ENCODE data around the gene LUZP2.

The LUZP2 gene

DNA sequence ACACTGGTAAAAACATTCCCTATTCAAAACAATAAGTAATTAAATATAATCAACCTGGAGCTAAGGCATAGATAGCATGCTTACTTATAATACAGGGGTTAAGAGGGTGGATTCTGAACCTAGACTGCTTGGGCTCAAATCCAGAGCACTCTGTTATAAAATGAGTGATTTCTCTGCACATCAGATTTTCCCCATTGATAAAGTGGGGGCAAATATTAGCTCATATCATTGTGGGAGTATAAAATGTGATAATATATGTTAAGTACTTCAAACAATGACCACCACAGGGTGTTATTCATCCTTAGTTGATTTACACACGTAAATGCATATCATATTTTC, 139.4 kb downstream of the LUZP2 start:
- DNase-seq = no peak

DNA sequence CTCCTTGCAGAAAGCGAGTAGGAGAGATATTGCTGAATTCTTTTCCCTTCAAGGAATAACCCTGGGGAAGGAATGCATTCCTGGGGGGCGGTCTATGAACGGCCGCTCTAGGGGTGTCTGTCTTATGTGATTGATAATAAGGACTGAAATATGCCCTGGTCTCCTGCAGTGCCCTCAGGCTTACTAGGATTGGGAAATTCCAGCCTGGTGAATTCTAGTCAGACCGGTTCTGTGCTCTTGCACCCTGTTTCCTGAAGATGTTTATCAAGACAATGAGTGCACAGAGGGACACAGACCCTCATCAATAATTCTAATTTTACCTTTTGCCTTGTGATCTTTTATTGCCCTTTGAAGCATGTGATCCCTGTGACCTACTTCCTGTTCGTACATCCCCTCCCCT, 140.7 kb downstream of the LUZP2 start:
- DNase-seq = no peak

- no peak for DNase-seq
Measured at GRCh38 chr11:24642648-24643047, 145.8 kb downstream of the LUZP2 start.

DNA sequence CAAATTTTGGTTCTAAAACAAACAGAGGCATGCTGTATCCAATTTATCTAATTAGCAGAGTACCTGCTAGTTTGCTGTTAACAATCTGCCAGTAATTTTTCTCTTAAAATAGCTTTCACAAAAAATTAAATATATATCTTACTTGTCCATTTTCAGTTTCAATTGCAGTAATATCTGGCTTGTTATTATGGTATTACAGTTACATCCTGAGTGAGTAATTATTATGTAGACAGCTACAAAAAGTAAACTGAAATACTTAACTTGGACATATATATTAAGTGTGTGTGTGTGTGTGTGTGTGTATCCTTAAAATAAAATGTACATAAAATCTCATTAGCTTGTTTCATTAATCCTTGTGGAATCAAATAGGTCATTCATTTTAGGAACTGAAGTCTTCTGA, 148.7 kb downstream of the LUZP2 start:
- DNase-seq = no peak

GRCh38 chr11:24651873-24652272, 155.0 kb downstream of the LUZP2 start:
- no peak for DNase-seq

DNA sequence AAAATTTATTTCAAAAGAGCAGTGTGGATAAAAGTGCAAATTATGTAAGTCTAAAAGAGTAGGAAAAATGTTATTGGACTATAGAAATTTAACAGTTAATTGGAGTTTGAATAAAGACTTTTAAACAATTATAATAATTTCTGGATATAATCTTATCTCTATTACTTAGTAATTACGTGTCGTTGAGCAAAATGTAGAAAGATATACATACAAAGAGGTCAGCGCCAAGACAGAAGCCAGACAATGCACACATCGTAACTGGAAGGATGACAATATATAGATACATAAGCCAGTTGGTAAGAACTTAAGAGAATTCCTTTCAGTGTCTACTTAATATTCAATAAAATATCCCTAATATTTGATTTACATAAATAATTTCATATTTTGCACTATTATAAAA, 157.0 kb downstream of the LUZP2 start:
- no peak for DNase-seq

GRCh38 chr11:24661331-24661730, 164.5 kb downstream of the LUZP2 start:
- DNase-seq = no peak

GRCh38 chr11:24664399-24664798, 167.5 kb downstream of the LUZP2 start:
- no peak for DNase-seq

- DNase-seq = no peak
Measured at GRCh38 chr11:24667353-24667968, 170.6 kb downstream of the LUZP2 start.

DNA sequence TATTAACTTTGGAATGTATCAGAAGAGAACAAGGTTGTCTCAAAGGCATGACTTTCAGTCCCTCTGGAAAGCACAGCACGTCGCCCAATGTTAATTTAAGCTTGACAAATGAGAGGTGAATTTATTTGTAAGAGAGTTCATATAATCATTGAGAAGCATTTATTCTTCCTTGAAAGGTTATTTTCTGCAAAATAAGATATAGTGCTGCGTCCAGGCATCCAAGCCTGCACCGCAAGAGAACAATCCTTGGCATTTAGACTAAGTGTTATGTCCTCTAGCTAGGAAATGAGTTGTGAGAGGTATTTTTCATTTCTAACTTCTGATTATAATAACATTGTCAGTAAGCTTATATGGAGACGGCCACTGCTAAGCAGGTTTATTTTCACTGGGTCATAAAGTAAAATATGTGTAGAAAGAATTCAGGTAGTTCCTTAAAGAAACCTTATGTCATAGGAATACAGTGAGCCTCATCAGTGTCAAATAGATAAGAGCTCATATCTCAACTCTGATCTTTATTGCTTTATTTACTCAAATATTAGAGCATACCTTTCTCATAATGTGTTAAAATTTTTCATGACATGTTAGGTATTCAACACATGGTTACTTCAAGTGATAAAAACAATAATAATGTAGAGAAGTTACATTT, 182.0 kb downstream of the LUZP2 start:
- DNase-seq = no peak

DNA sequence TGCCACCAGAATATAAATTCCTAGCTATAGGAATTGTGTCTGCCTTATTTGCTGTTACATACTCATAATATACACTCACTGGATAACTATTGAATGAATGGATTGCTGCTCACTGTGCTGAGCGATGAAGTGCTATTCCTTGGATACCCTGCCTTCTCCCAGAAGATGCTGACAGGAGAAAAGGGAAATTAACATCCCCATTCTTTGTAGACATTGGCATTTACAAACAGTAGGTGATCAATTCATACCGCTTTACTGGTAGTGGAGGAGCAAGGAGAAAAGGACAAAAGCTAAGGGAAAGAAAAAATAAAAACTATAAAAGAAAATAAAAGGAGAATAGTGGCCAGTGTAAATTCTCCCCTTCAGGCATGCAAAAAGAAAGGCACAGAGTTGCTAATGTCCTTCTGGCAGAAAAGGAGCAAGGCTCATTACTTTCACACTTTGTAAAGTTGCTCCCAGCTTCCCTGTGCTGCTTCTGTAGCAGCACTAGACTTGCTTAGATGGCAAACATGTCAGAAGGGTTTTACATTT, 183.0 kb downstream of the LUZP2 start:
- no peak for DNase-seq

GRCh38 chr11:24683583-24683982, 186.7 kb downstream of the LUZP2 start:
- DNase-seq = no peak

DNA sequence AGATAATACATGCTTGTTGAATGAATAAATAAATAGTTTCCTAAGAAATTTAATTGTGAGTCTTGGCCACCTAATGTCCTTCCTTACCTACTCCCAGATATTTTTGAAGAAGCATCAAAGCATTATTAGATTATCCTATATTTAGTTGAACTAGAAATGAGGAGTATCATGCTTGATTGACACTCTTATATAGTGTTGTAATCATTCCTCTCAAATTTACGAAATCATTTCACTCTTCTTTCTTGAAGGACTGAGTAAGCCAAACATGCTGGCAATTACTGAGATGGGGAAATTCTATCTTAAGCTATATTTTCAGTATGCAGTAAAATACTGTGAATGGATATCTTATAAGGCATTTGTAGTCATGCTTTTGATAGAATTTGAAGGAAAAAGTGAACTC, 189.0 kb downstream of the LUZP2 start:
- no peak for DNase-seq

GRCh38 chr11:24687531-24688147, 190.8 kb downstream of the LUZP2 start:
- no peak for DNase-seq

- DNase-seq = no peak
Measured at GRCh38 chr11:24688981-24689380, 192.1 kb downstream of the LUZP2 start.

- no peak for DNase-seq
Measured at GRCh38 chr11:24697522-24698111, 200.8 kb downstream of the LUZP2 start.

- no peak for DNase-seq
Measured at GRCh38 chr11:24704716-24705115, 207.9 kb downstream of the LUZP2 start.

- no peak for DNase-seq
Measured at GRCh38 chr11:24705474-24705873, 208.6 kb downstream of the LUZP2 start.

DNA sequence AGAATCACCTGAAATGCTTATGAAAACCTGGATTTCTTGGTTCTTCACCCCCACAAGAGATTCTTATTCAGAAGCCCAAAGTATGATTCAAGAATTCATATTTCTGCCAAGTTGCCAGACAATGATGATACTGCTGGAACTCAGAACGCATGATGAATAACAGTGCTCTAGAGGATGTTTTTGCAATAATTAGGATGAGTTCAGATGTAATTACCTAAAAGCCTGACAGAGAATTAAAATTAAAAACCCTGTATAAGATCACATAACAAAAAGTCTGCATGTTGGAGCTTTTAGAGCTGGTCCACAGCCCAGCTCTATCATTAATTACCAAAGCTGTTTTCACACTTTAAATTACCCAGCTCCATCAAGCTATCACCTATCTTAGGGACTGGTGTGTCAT, 211.8 kb downstream of the LUZP2 start:
- no peak for DNase-seq

DNA sequence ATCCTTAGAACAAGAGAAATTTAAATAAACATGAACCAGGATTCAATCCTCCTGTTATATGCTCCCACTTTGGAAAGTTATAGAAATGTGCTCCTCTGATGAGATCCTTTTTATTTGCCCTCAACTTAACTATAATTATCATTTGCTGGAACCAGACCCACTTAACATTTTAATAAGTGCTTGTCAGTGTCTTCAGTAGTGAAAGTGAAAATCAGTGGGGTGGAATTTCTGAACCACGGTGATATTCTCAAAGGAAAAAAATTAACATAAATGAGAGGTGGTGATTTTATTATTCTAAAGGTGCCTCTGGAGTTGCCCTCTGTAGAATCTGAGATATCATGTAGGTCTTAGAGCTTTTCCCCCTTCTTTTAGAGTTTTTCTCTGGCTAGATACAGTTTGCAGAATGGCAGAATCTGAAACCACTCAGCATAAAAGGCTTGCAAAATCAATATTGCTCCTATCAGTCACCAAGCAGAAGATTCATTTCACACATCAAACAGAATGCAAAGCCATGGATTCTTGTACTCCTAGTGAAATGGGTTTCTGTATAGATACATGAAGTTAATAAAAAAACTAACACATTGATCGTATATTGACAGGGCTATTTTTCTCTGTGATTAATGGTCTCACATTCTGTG, 213.2 kb downstream of the LUZP2 start:
- no peak for DNase-seq

DNA sequence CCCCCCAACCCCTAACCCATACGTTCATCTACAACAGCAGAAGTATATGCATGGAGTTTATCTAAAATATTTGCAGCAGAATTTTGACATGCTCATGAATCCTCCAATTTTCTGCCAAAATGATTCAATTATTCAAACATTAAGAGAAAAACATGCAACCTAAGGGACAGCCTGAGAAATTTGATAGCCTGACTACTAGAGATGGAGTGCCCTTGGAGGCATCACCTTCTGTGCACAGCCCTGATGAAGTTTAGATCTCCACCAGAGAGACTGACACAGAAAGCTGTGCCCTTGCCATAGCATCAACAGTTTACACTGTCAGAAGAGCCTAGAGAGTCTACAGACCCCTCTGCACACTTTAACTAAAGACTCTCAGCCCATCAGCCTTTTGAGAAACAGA, 217.7 kb downstream of the LUZP2 start:
- no peak for DNase-seq

GRCh38 chr11:24716403-24716802, 219.6 kb downstream of the LUZP2 start:
- DNase-seq = no peak

GRCh38 chr11:24723231-24723630, 226.4 kb downstream of the LUZP2 start:
- DNase-seq = no peak

GRCh38 chr11:24731554-24731953, 234.7 kb downstream of the LUZP2 start:
- no peak for DNase-seq

Data from GF-D8 (cell line).